Left hindlimb (tissue), 1 donor: ENCODE data around the gene SDK2.
A peak's percentile ranks its signal among the peaks of the same experiment; 100 is the strongest.

Experiments
- DNase-seq: peaks from one replicate; pipeline ENCODE4 v3.0.0-alpha.2; 2018

The SDK2 gene

GRCh38 chr17:73378974-73379470 is 265.2 kb downstream of the SDK2 start:
- DNase-seq: no peak

GRCh38 chr17:73376636-73377035 is 267.6 kb downstream of the SDK2 start:
- no peak for DNase-seq

GRCh38 chr17:73376152-73376551 is 268.1 kb downstream of the SDK2 start:
- no peak for DNase-seq

- DNase-seq: no peak
These were observed 272.4 kb downstream of the SDK2 start for GRCh38 chr17:73371836-73372235.

- no peak for DNase-seq
These were observed 273.0 kb downstream of the SDK2 start for GRCh38 chr17:73371285-73371684.

GRCh38 chr17:73369817-73370490 is 274.3 kb downstream of the SDK2 start:
- DNase-seq: peak; percentile 84

- no peak for DNase-seq
These were observed 275.1 kb downstream of the SDK2 start for GRCh38 chr17:73369111-73369521.

- DNase-seq: no peak
These were observed 276.1 kb downstream of the SDK2 start for GRCh38 chr17:73368085-73368631.

GRCh38 chr17:73365906-73366623 is 278.2 kb downstream of the SDK2 start:
- DNase-seq: no peak

GRCh38 chr17:73365301-73365874 is 278.9 kb downstream of the SDK2 start:
- DNase-seq: no peak

- no peak for DNase-seq
These were observed 280.1 kb downstream of the SDK2 start for GRCh38 chr17:73364155-73364522.

- DNase-seq: no peak
These were observed 280.6 kb downstream of the SDK2 start for GRCh38 chr17:73363442-73364154.

- no peak for DNase-seq
These were observed 281.5 kb downstream of the SDK2 start for GRCh38 chr17:73362697-73363096.

- no peak for DNase-seq
These were observed 283.1 kb downstream of the SDK2 start for GRCh38 chr17:73360961-73361761.

GRCh38 chr17:73359987-73360410 is 284.2 kb downstream of the SDK2 start:
- no peak for DNase-seq

GRCh38 chr17:73359352-73359751 is 284.9 kb downstream of the SDK2 start:
- DNase-seq: no peak

GRCh38 chr17:73358668-73359067 is 285.6 kb downstream of the SDK2 start:
- DNase-seq: no peak

GRCh38 chr17:73357981-73358380 is 286.3 kb downstream of the SDK2 start:
- no peak for DNase-seq

GRCh38 chr17:73357318-73357717 is 286.9 kb downstream of the SDK2 start:
- no peak for DNase-seq

GRCh38 chr17:73356561-73357170 is 287.6 kb downstream of the SDK2 start:
- no peak for DNase-seq

GRCh38 chr17:73354423-73355284 is 289.6 kb downstream of the SDK2 start:
- DNase-seq: no peak
